AG04450 (cell line): ENCODE measurements around the gene CACNA1D. TPM values are rescaled to one million over a fixed set of nuclear protein-coding genes. Genes with fewer than 3 reads are reported as not detected.

Source experiments
- CTCF ChIA-PET: fragments of 300-600, 350-600 bp; formaldehyde crosslinking; extraction: SDS; loops from one replicate; lab custom pipeline; 2022; ENCODE audit warnings: antibody characterized with exemption, inconsistent platforms; lab: Charles Lee
- POLR2A ChIA-PET: fragments of 350-600 bp; formaldehyde crosslinking; extraction: SDS; loops from one replicate; lab custom pipeline; 2021; ENCODE audit warnings: antibody characterized with exemption, inconsistent platforms; lab: Yijun Ruan, JAX
- DNase-seq: peaks from one replicate; pipeline ENCODE4 v3.0.0-alpha.2; 2011; ENCODE audit warnings: low read depth, low spot score
- H3K27ac ChIP-seq: one replicate; pipeline ENCODE4 v1.5.1; 2012; ENCODE audit warnings: low read depth, low read length, control low read depth
- H3K27me3 ChIP-seq: one replicate; pipeline ENCODE4 v1.6.0; 2012; ENCODE audit warnings: low read length; ENCODE audit not compliant: control insufficient read depth, insufficient read depth
- H3K4me3 ChIP-seq: 2 replicates; pipeline ENCODE4 v1.5.1; 2011; ENCODE audit warnings: mild to moderate bottlenecking, low read depth, low read length, control low read depth
- H3K9me3 ChIP-seq: 2 replicates; pipeline ENCODE4 v1.5.1; 2012; ENCODE audit warnings: low read length; ENCODE audit not compliant: control insufficient read depth, insufficient read depth
- CTCF ChIP-seq: IDR thresholded peaks from 2 replicates; pipeline ENCODE4 v1.5.1; 2011; ENCODE audit warnings: low read depth, low read length, control low read depth, inconsistent platforms
- polyA plus RNA-seq: library from polyadenylated mRNA; depleted of rRNA; stranded (reverse); fragments of >200 nt; gene quantifications from 2 replicates; pipeline ENCODE4 v1.2.3, GENCODE V29; 2011

CACNA1D gene
- polyA plus RNA-seq, 1 experiment: 0.07 TPM

- Histone ChIP-seq H3K27ac (no peak overlapping the region), H3K4me3 (no peak overlapping the region), H3K27me3 (peaks cover 16% of the 10 kb centered on the region), H3K9me3 (no peaks in the 10 kb centered on the region; the same call in 1 of the 2 replicates)
- POLR2A ChIA-PET: no interaction called here
- TF ChIP-seq CTCF: no peak
- CTCF ChIA-PET: no interaction called here
- no peak for DNase-seq
Measured at GRCh38 chr3:53489386-53489785, 5.0 kb upstream of the CACNA1D start.

GRCh38 chr3:53489787-53490458 lies 4.5 kb upstream of the CACNA1D start:
- DNase-seq: no peak
- no peaks in the 10 kb centered on the region; the same call in 1 of the 2 replicates for H3K9me3 ChIP-seq
- TF ChIP-seq CTCF: no peak
- peaks cover 18% of the 10 kb centered on the region for H3K27me3 ChIP-seq
- POLR2A ChIA-PET: no interaction called here
- CTCF ChIA-PET: no interaction called here
- no peak overlapping the region for H3K27ac ChIP-seq
- H3K4me3 ChIP-seq: no peak overlapping the region

- H3K4me3 ChIP-seq: no peak overlapping the region
- no peak for TF ChIP-seq CTCF
- no peaks in the 10 kb centered on the region; the same call in 1 of the 2 replicates for H3K9me3 ChIP-seq
- H3K27me3 ChIP-seq: peaks cover 24% of the 10 kb centered on the region
- ChIA-PET CTCF (interaction anchor here (0.6 kb wide), 1 partner anchor 119 kb away, joined by 3 read pairs; no protein-coding TSS in a partner anchor), POLR2A (no interaction called here)
- no peak overlapping the region for H3K27ac ChIP-seq
- no peak for DNase-seq
Measured at GRCh38 chr3:53490459-53490968, 3.9 kb upstream of the CACNA1D start.

GRCh38 chr3:53491276-53491675 lies 3.1 kb upstream of the CACNA1D start:
- POLR2A ChIA-PET: no interaction called here
- CTCF ChIA-PET: interaction anchor here (0.6 kb wide), 1 partner anchor 120 kb away, joined by 3 read pairs; no protein-coding TSS in a partner anchor
- no peak for TF ChIP-seq CTCF
- Histone ChIP-seq H3K27me3 (peaks cover 32% of the 10 kb centered on the region), H3K27ac (no peak overlapping the region), H3K4me3 (no peak overlapping the region), H3K9me3 (no peaks in the 10 kb centered on the region; the same call in 1 of the 2 replicates)
- DNase-seq: no peak

GRCh38 chr3:53493595-53493962 lies 832 bp upstream of the CACNA1D start:
- ChIA-PET CTCF (no interaction called here), POLR2A (no interaction called here)
- no peak for DNase-seq
- Histone ChIP-seq H3K4me3 (no peak overlapping the region), H3K9me3 (no peaks in the 10 kb centered on the region; the same call in 1 of the 2 replicates), H3K27ac (no peak overlapping the region), H3K27me3 (peaks cover 45% of the 10 kb centered on the region)
- TF ChIP-seq CTCF: no peak
